B cell (primary cell): ENCODE results near the gene CSNK2A2. TPM values are rescaled to one million over a fixed set of nuclear protein-coding genes. Genes with fewer than 3 reads are reported as not detected.

Experiments
- ATAC-seq: fragments of 200-7000 bp; cut with Tn5 transposase; one replicate; pipeline ENCODE4 v1.10.0; 2021; ENCODE audit warnings: low read depth, mild to moderate bottlenecking, moderate number of reproducible peaks, moderate library complexity
- CTCF ChIA-PET: fragments of 350-600 bp; sonication (Branson Sonifier 250); formaldehyde crosslinking; loops from one replicate; lab custom pipeline; 2021; ENCODE audit warnings: antibody characterized with exemption, inconsistent platforms; lab: Charles Lee
- POLR2A ChIA-PET: fragments of 350-600 bp; sonication (Branson Sonifier 250); formaldehyde crosslinking; loops from one replicate; lab custom pipeline; 2021; ENCODE audit warnings: antibody characterized with exemption; lab: Charles Lee
- DNase-seq: peaks from one replicate; pipeline ENCODE4 v3.0.0; 2013
- H2AFZ ChIP-seq: 2 replicates; pipeline ENCODE4 v1.6.1; 2012; ENCODE audit warnings: mild to moderate bottlenecking, low read depth, low read length; ENCODE audit not compliant: insufficient read depth, poor library complexity, severe bottlenecking
- H3K27ac ChIP-seq, 2 donors: 1 replicate in 1 of 2; 2 replicates in 1 of 2; pipeline ENCODE4 v1.5.1; 2012 to 2013; ENCODE audit warnings: low read length in 2 of 2, mild to moderate bottlenecking in 2 of 2, moderate library complexity in 1 of 2
- H3K27me3 ChIP-seq, 4 experiments: fragments of 200-600 bp in 1 of 4; sonication (generic) in 1 of 4; replicated peaks in 1 of 4; 1 replicate in 2 of 4; 2 replicates in 2 of 4; pipeline versions ENCODE4 v1.6.1 to v1.7.0; 2013 to 2016; ENCODE audit warnings: low read length in 3 of 4, mild to moderate bottlenecking in 2 of 4, mixed read lengths in 1 of 4, moderate library complexity in 1 of 4; ENCODE audit not compliant: insufficient read depth in 4 of 4, control insufficient read depth in 3 of 4; ENCODE audit errors: control extremely low read depth in 1 of 4
- H3K36me3 ChIP-seq, 2 experiments: replicated peaks in 1 of 2; 1 replicate in 1 of 2; 2 replicates in 1 of 2; pipeline versions ENCODE4 v1.6.1 to v1.7.1; 2013; ENCODE audit warnings: low read length in 1 of 2; ENCODE audit not compliant: insufficient read depth in 2 of 2, control insufficient read depth in 1 of 2; ENCODE audit errors: control extremely low read depth in 1 of 2, extremely low read depth in 1 of 2
- H3K4me1 ChIP-seq, 2 donors: fragments of 200-600 bp in 1 of 2; sonication (generic) in 1 of 2; 1 replicate in 1 of 2; 2 replicates in 1 of 2; pipeline versions ENCODE4 v1.5.1 to v1.6.1; 2013 to 2017; ENCODE audit warnings: low read length in 2 of 2; ENCODE audit not compliant: control insufficient read depth in 2 of 2, insufficient read depth in 2 of 2
- H3K4me2 ChIP-seq: replicated peaks from 2 replicates; pipeline ENCODE3; 2012; ENCODE audit warnings: mild to moderate bottlenecking, low read depth, low read length; ENCODE audit not compliant: poor library complexity, severe bottlenecking
- H3K4me3 ChIP-seq, 5 experiments: fragments of 200-600 bp in 1 of 5; sonication (generic) in 1 of 5; 1 replicate in 3 of 5; 2 replicates in 2 of 5; pipeline versions ENCODE4 v1.5.1 to v1.7.0; 2011 to 2016; ENCODE audit warnings: low read length in 4 of 5, mild to moderate bottlenecking in 4 of 5, low read depth in 2 of 5, control low read depth in 1 of 5, moderate library complexity in 1 of 5; ENCODE audit not compliant: insufficient read depth in 1 of 5; ENCODE audit errors: control extremely low read depth in 1 of 5, extremely low read depth in 1 of 5
- H3K79me2 ChIP-seq: fragments of 200-600 bp; sonication (generic); one replicate; pipeline ENCODE4 v1.6.0; 2016; ENCODE audit warnings: low read length; ENCODE audit not compliant: control insufficient read depth, insufficient read depth
- H3K9ac ChIP-seq: fragments of 200-600 bp; sonication (generic); 2 replicates; pipeline ENCODE4 v1.6.1; 2017; ENCODE audit warnings: mild to moderate bottlenecking, low read length, moderate library complexity
- H3K9me3 ChIP-seq, 3 donors: one replicate each; pipeline versions ENCODE4 v1.6.1 to v1.7.1; 2013; ENCODE audit warnings: low read length in 2 of 3; ENCODE audit not compliant: control insufficient read depth in 2 of 3, insufficient read depth in 1 of 3; ENCODE audit errors: control extremely low read depth in 1 of 3
- H4K20me1 ChIP-seq: 2 replicates; pipeline ENCODE4 v1.6.0; 2012; ENCODE audit warnings: mild to moderate bottlenecking, low read length; ENCODE audit not compliant: insufficient read depth, control insufficient read depth, poor library complexity, severe bottlenecking
- H3K27ac Mint-ChIP-seq: one replicate; pipeline ENCODE4 v1.8.0; 2021; ENCODE audit warnings: mixed read lengths
- H3K27me3 Mint-ChIP-seq: one replicate; pipeline ENCODE4 v1.8.0; 2021; ENCODE audit warnings: mixed read lengths
- H3K4me1 Mint-ChIP-seq: one replicate; pipeline ENCODE4 v1.8.0; 2021; ENCODE audit warnings: mixed read lengths
- H3K4me3 Mint-ChIP-seq: one replicate; pipeline ENCODE4 v1.8.0; 2021; ENCODE audit warnings: mixed read lengths
- H3K9me3 Mint-ChIP-seq: one replicate; pipeline ENCODE4 v1.8.0; 2022; ENCODE audit warnings: mixed read lengths; ENCODE audit not compliant: insufficient read depth
- CTCF ChIP-seq: fragments of 200-600 bp; IDR thresholded peaks from one replicate; pipeline ENCODE4 v1.8.0; 2022; ENCODE audit warnings: antibody characterized with exemption, mild to moderate bottlenecking
- EZH2 ChIP-seq: IDR thresholded peaks from 2 replicates; pipeline ENCODE4 v1.6.1; 2012; ENCODE audit warnings: borderline replicate concordance, low read depth, mild to moderate bottlenecking, moderate library complexity, low read length; ENCODE audit not compliant: insufficient read depth, poor library complexity, severe bottlenecking
- WGBS: methylation state at CpG from one replicate; pipeline ENCODE4 v1.1.5; 2013; ENCODE audit warnings: missing lambda C conversion rate; ENCODE audit not compliant: insufficient coverage; 5-methylcytosine and 5-hydroxymethylcytosine counted together
- intact Hi-C: fragments of 100-400 bp; cut with micrococcal nuclease; formaldehyde crosslinking; loops from one replicate; pipeline ENCODE4 v1.10.0; 2022
- polyA plus RNA-seq: library from polyadenylated mRNA; depleted of rRNA; stranded (reverse); fragments of >200 nt; gene quantifications from 2 replicates; pipeline ENCODE4 v1.2.3, GENCODE V29; 2012
- total RNA-seq, 2 donors: library from RNA; stranded (reverse); fragments of 120-200 nt in 1 of 2; gene quantifications; 1 replicate in 1 of 2; 2 replicates in 1 of 2; pipeline versions ENCODE4 v1.2.3 to v1.2.4, GENCODE V29; 2013 to 2022

The CSNK2A2 gene
- total and polyA plus RNA-seq, 2 donors (not counting 1 experiment from before 2014, with no cell fraction given) = 21.3 to 69.4 TPM

GRCh38 chr16:58236231-58236690, 38.4 kb upstream of the CSNK2A2 start:
- Histone ChIP-seq H2AFZ (peak overlapping the region; percentile 97), H4K20me1 (no peaks in the 10 kb centered on the region), H3K4me2 (peak overlapping the region; percentile 81), H3K27me3 (peaks cover 0 to 21% (median 3%) of the 10 kb centered on the region in 4 experiments), H3K9ac (peak overlapping the region; percentile 66), H3K4me1 (peaks cover 11 to 13% of the 10 kb centered on the region in 2 donors), H3K79me2 (no peaks in the 10 kb centered on the region), H3K4me3 (peak overlapping the region; percentile 40 to 69 (median 51)), H3K9me3 (no peaks in the 10 kb centered on the region), H3K27ac (no peak overlapping the region), H3K36me3 (no peaks in the 10 kb centered on the region)
- TF ChIP-seq CTCF (no peak), EZH2 (no peak)
- WGBS = under 1% methylated on average over 13 of the region's 13 CpGs
- H3K27me3 Mint-ChIP-seq = peaks cover 26% of the 10 kb centered on the region
- DNase-seq = peak; percentile 66
- POLR2A ChIA-PET = no interaction called here
- H3K9me3 Mint-ChIP-seq = no peaks in the 10 kb centered on the region
- peak overlapping the region; percentile 89 for H3K4me3 Mint-ChIP-seq
- CTCF ChIA-PET = no interaction called here
- no peak overlapping the region for H3K27ac Mint-ChIP-seq
- peaks cover 13% of the 10 kb centered on the region for H3K4me1 Mint-ChIP-seq
- peak; percentile 97 for ATAC-seq
- intact Hi-C loops = loop anchor here (1.0 kb wide), 1 partner anchor 13 kb away; a partner anchor contains a TSS

GRCh38 chr16:58235663-58236062, 37.8 kb upstream of the CSNK2A2 start:
- H3K27me3 Mint-ChIP-seq = peaks cover 26% of the 10 kb centered on the region
- H3K4me3 Mint-ChIP-seq = peak overlapping the region; percentile 89
- Histone ChIP-seq H3K27me3 (peaks cover 0 to 21% (median 3%) of the 10 kb centered on the region in 4 experiments), H3K36me3 (no peaks in the 10 kb centered on the region), H3K79me2 (no peaks in the 10 kb centered on the region), H3K4me1 (peaks cover 11 to 13% of the 10 kb centered on the region in 2 donors), H4K20me1 (no peaks in the 10 kb centered on the region), H3K4me3 (peak overlapping the region in 1 of 5 experiments; percentile 40), H3K4me2 (peak overlapping the region; percentile 81), H3K27ac (no peak overlapping the region), H2AFZ (peak overlapping the region; percentile 97), H3K9ac (peak overlapping the region; percentile 66), H3K9me3 (no peaks in the 10 kb centered on the region)
- POLR2A ChIA-PET = no interaction called here
- CTCF ChIA-PET = no interaction called here
- H3K9me3 Mint-ChIP-seq = no peaks in the 10 kb centered on the region
- TF ChIP-seq EZH2 (no peak), CTCF (no peak)
- intact Hi-C loops = loop anchor here (1.0 kb wide), 1 partner anchor 14 kb away; a partner anchor contains a TSS
- ATAC-seq (no peak), DNase-seq (no peak)
- H3K27ac Mint-ChIP-seq = no peak overlapping the region
- 50% methylated on average over 2 of the region's 3 CpGs for WGBS
- peaks cover 13% of the 10 kb centered on the region for H3K4me1 Mint-ChIP-seq
